HepG2 (cell line): ENCODE results near the gene FER1L5. TPM values are rescaled to one million over a fixed set of nuclear protein-coding genes. Genes with fewer than 3 reads are reported as not detected.

Source experiments
- ATAC-seq: fragments of 200-7000 bp; cut with Tn5 transposase; 3 replicates; pipeline ENCODE4 v1.9.1; 2020; ENCODE audit warnings: mild to moderate bottlenecking, moderate library complexity
- BruUV-seq: library from RNA; stranded (reverse); fragments of 400-500 nt; replicated peaks from 2 replicates; lab custom pipeline; 2021; lab: Mats Ljungman, UMichigan
- CTCF ChIA-PET: fragments of 300-600 bp; formaldehyde crosslinking; extraction: SDS; loops from one replicate; lab custom pipeline; 2021; ENCODE audit warnings: low total read pairs, inconsistent platforms, low intra/inter-chr PET ratio; lab: Yijun Ruan, JAX
- POLR2A ChIA-PET: fragments of 350-600 bp; sonication (Branson Sonifier 250); formaldehyde crosslinking; loops from one replicate; lab custom pipeline; 2020; ENCODE audit warnings: antibody characterized with exemption, inconsistent platforms; lab: Yijun Ruan, JAX
- DNase-seq: peaks from one replicate; pipeline ENCODE4 v3.0.0-alpha.2; 2015; ENCODE audit warnings: low spot score
- FAIRE-seq: peaks from 3 replicates; lab custom pipeline; 2011; peaks lifted over from hg19 to GRCh38; lab: Jason Lieb, UNC
- H2AFZ ChIP-seq: one replicate; pipeline ENCODE4 v1.6.1; 2011; ENCODE audit warnings: low read length, inconsistent platforms
- H3K27ac ChIP-seq: fragments of 300-600 bp; 3 replicates; pipeline ENCODE4 v1.8.0; 2011; ENCODE audit warnings: mixed run types, mild to moderate bottlenecking, mixed read lengths, low read length, inconsistent platforms; ENCODE audit not compliant: insufficient read depth; ENCODE audit errors: extremely low read length
- H3K27me3 ChIP-seq, 2 experiments: fragments of 200-600 bp in 1 of 2; 2 replicates in 1 of 2; 3 replicates in 1 of 2; pipeline versions ENCODE4 v1.6.0 to v1.8.0; 2011; ENCODE audit warnings: low read length in 2 of 2, mild to moderate bottlenecking in 2 of 2, moderate library complexity in 2 of 2, inconsistent platforms in 1 of 2; ENCODE audit not compliant: insufficient read depth in 2 of 2, control insufficient read depth in 1 of 2
- H3K36me3 ChIP-seq, 2 experiments: fragments of 200-600 bp in 1 of 2; replicated peaks in 1 of 2; 2 replicates in 1 of 2; 3 replicates in 1 of 2; pipeline versions ENCODE4 v1.5.1 to v1.8.0; 2011; ENCODE audit warnings: low read length in 2 of 2, inconsistent platforms in 1 of 2; ENCODE audit not compliant: insufficient read depth in 2 of 2, control insufficient read depth in 1 of 2
- H3K4me1 ChIP-seq: 2 replicates; pipeline ENCODE4 v1.5.1; 2012; ENCODE audit warnings: low read length, inconsistent platforms; ENCODE audit not compliant: insufficient read depth
- H3K4me2 ChIP-seq: 2 replicates; pipeline ENCODE4 v1.6.0; 2011; ENCODE audit warnings: low read depth, low read length, inconsistent platforms
- H3K4me3 ChIP-seq, 3 experiments: fragments of 200-600 bp in 1 of 3; sonication (generic), shearing (Covaris generic) in 1 of 3; replicated peaks in 1 of 3; 2 replicates each; pipeline ENCODE4 v1.5.1; 2011 to 2016; ENCODE audit warnings: low read length in 3 of 3, inconsistent platforms in 2 of 3, low read depth in 2 of 3, mild to moderate bottlenecking in 2 of 3, control low read depth in 1 of 3, mixed read lengths in 1 of 3; ENCODE audit not compliant: insufficient read depth in 1 of 3
- H3K79me2 ChIP-seq: one replicate; pipeline ENCODE4 v1.6.1; 2011; ENCODE audit warnings: low read length, inconsistent platforms; ENCODE audit not compliant: insufficient read depth
- H3K9ac ChIP-seq: 2 replicates; pipeline ENCODE4 v1.6.0; 2011; ENCODE audit warnings: mild to moderate bottlenecking, low read depth, low read length, inconsistent platforms; ENCODE audit not compliant: insufficient read depth
- H3K9me3 ChIP-seq: 2 replicates; pipeline ENCODE4 v1.5.1; 2012; ENCODE audit warnings: mild to moderate bottlenecking, low read length
- H4K20me1 ChIP-seq: 2 replicates; pipeline ENCODE4 v1.6.0; 2011; ENCODE audit warnings: inconsistent platforms, mild to moderate bottlenecking, low read length, moderate library complexity; ENCODE audit not compliant: insufficient read depth
- ATF6 ChIP-seq: sonication (generic); formaldehyde crosslinking; conservative IDR thresholded peaks from 2 replicates; pipeline ENCODE4 v1.4.0; 2020; ENCODE audit warnings: missing genetic modification reagents
- GTF2F1 ChIP-seq: fragments of 150-350 bp; IDR thresholded peaks from 2 replicates; pipeline ENCODE4 v1.6.1; 2014; ENCODE audit warnings: low read length
- KDM1A ChIP-seq: IDR thresholded peaks from 2 replicates; pipeline ENCODE4 v1.6.1; 2016; ENCODE audit warnings: missing compliant biosample characterization
- MIER2 ChIP-seq: IDR thresholded peaks from 2 replicates; pipeline ENCODE4 v1.6.1; 2016; ENCODE audit warnings: missing biosample characterization, missing genetic modification reagents
- MIER3 ChIP-seq: IDR thresholded peaks from 2 replicates; pipeline ENCODE4 v1.6.1; 2016; ENCODE audit warnings: missing compliant biosample characterization, borderline replicate concordance
- NFIC ChIP-seq: IDR thresholded peaks from 2 replicates; pipeline ENCODE4 v1.6.1; 2012; ENCODE audit warnings: mild to moderate bottlenecking, low read length, inconsistent platforms
- POLR2AphosphoS5 ChIP-seq: IDR thresholded peaks from 2 replicates; pipeline ENCODE4 v1.6.1; 2012; ENCODE audit warnings: low read depth, low read length
- REXO4 ChIP-seq: sonication (generic); formaldehyde crosslinking; IDR thresholded peaks from 2 replicates; pipeline ENCODE4 v1.8.0; 2022; ENCODE audit warnings: missing genetic modification reagents, mild to moderate bottlenecking, borderline replicate concordance
- RFX5 ChIP-seq: IDR thresholded peaks from 2 replicates; pipeline ENCODE4 v1.6.1; 2011; ENCODE audit warnings: low read depth, low read length, improper control_type of control experiment
- TCF12 ChIP-seq, 2 experiments: fragments of 450-650 bp in 1 of 2; sonication (generic) in 1 of 2; formaldehyde crosslinking in 1 of 2; IDR thresholded peaks; 2 replicates each; pipeline versions ENCODE4 v1.6.1 to v1.8.0; 2017 to 2022; ENCODE audit warnings: antibody characterized with exemption in 1 of 2, mild to moderate bottlenecking in 1 of 2, missing genetic modification reagents in 1 of 2, moderate library complexity in 1 of 2
- ZBTB2 ChIP-seq: sonication (generic); formaldehyde crosslinking; IDR thresholded peaks from 2 replicates; pipeline ENCODE4 v1.8.0; 2022; ENCODE audit warnings: low read depth, missing genetic modification reagents
- ZBTB26 ChIP-seq: IDR thresholded peaks from 2 replicates; pipeline ENCODE4 v1.6.1; 2016; ENCODE audit warnings: missing compliant biosample characterization, missing genetic modification reagents, borderline replicate concordance
- ZFP36L2 ChIP-seq: sonication (generic); formaldehyde crosslinking; IDR thresholded peaks from 2 replicates; pipeline ENCODE4 v1.4.0; 2020; ENCODE audit warnings: missing genetic modification reagents
- WGBS: methylation state at CpG from one replicate; pipeline ENCODE4 v1.1.6; 2017; ENCODE audit warnings: low lambda C conversion rate; 5-methylcytosine and 5-hydroxymethylcytosine counted together
- in situ Hi-C: cut with HindIII; loops from 2 replicates; pipeline ENCODE4 v1.10.0; 2017; ENCODE audit warnings: low pct_unique_long_range_greater_than_20kb; ENCODE audit not compliant: extremely low pct_ligation_motif_present
- intact Hi-C: fragments of 100-400 bp; cut with micrococcal nuclease; formaldehyde crosslinking; loops from one replicate; pipeline ENCODE4 v1.10.0; 2022; ENCODE audit not compliant: unreplicated experiment
- polyA plus RNA-seq, 8 experiments: library from polyadenylated mRNA; depleted of rRNA in 3 of 8; stranded (reverse) in 7 of 8; unstranded in 1 of 8; fragments of >200 nt; fragmentation: Illumina TruSeq in 4 of 8; extraction: Trizol in 4 of 8; gene quantifications; 2 replicates each; pipeline versions ENCODE4 v1.2.1 to v1.2.3, GENCODE V29; 2011 to 2016; ENCODE audit warnings: low read depth in 4 of 8, missing spikeins in 1 of 8, mixed read lengths in 1 of 8; ENCODE audit not compliant: insufficient read depth in 1 of 8
- total RNA-seq, 5 experiments: library from RNA; depleted of rRNA; stranded (reverse); fragments of >200 nt; fragmentation: Illumina TruSeq; extraction: Trizol; gene quantifications; 2 replicates each; pipeline ENCODE4 v1.2.3, GENCODE V29; 2016; ENCODE audit warnings: low read depth in 1 of 5

FER1L5 gene
- total and polyA plus RNA-seq, 2 of the 13 experiments (the other 11 are each of a cell fraction or from before 2014, with no cell fraction given): 0.02 to 0.08 TPM

- FAIRE-seq (no peak), ATAC-seq (no peak), DNase-seq (no peak)
- no TSS peak for BruUV-seq
- Histone ChIP-seq H3K4me3 (no peak overlapping the region), H3K4me1 (peaks cover 41% of the 10 kb centered on the region), H3K9me3 (no peaks in the 10 kb centered on the region), H3K27ac (no peak overlapping the region), H2AFZ (no peak overlapping the region), H3K79me2 (peaks cover 27% of the 10 kb centered on the region), H3K4me2 (no peak overlapping the region), H3K27me3 (no peaks in the 10 kb centered on the region; a peak in 1 of 5 replicates), H3K9ac (no peak overlapping the region), H3K36me3 (peaks cover 6 to 59% of the 10 kb centered on the region in 2 experiments), H4K20me1 (no peaks in the 10 kb centered on the region)
- in situ Hi-C loops (no loop called here), intact Hi-C loops (loop anchor here (5.0 kb wide), 1 partner anchor 81 kb away; no protein-coding TSS in a partner anchor)
- 98% methylated on average over 9 of the region's 9 CpGs for WGBS
- ChIA-PET CTCF (no interaction called here), POLR2A (no interaction called here)
- no peak for TF ChIP-seq POLR2AphosphoS5
- no peak for TF ChIP-seq REXO4 (CRISPR knock-in tag)
- no peak for TF ChIP-seq NFIC
- no peak for TF ChIP-seq MIER3 (CRISPR knock-in tag)
- no peak for TF ChIP-seq TCF12 (IDR thresholded peaks at IDR 0.05)
- TF ChIP-seq TCF12 (CRISPR knock-in tag; IDR thresholded peaks at IDR 0.05): no peak
- no peak for TF ChIP-seq RFX5
- no peak for TF ChIP-seq ZBTB2 (CRISPR knock-in tag)
- TF ChIP-seq ZBTB26 (CRISPR knock-in tag): no peak
- TF ChIP-seq GTF2F1: no peak
- TF ChIP-seq MIER2 (CRISPR knock-in tag): no peak
- no peak for TF ChIP-seq KDM1A (CRISPR knock-in tag)
- no peak for TF ChIP-seq ZFP36L2 (CRISPR knock-in tag)
- no peak for TF ChIP-seq ATF6 (CRISPR knock-in tag)
These were observed 8.9 kb upstream of the FER1L5 start for GRCh38 chr2:96633641-96634040.
